Measurements from ENCODE around the gene ZBED1.
"Not testable (repeated sequence)": the region's sequence is repeated elsewhere in the genome, so short reads cannot be mapped to it uniquely, and the experiment has no call there.

DNA sequence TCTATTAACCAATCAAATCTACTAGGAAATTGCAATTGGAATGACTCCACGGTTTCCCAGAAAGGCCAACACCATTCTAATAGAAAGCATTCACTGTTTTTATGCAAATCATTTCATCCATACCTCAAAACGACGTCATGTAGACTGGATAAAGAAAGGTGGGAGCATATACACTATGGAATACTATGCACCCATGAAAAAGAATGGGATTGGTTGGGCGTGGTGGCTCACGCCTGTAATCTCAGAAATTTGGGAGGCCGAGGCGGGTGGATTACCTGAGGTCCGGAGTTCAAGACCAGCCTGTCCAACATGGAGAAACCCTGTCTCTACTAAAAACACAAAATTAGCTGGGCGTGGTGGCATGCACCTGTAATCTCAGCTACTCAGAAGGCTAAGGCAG, 46.2 kb downstream of the ZBED1 start:
- TF ChIP-seq, protein P1, sequence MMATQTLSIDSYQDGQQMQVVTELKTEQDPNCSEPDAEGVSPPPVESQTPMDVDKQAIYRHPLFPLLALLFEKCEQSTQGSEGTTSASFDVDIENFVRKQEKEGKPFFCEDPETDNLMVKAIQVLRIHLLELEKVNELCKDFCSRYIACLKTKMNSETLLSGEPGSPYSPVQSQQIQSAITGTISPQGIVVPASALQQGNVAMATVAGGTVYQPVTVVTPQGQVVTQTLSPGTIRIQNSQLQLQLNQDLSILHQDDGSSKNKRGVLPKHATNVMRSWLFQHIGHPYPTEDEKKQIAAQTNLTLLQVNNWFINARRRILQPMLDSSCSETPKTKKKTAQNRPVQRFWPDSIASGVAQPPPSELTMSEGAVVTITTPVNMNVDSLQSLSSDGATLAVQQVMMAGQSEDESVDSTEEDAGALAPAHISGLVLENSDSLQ (IDR thresholded peaks at IDR 0.05) = not testable (repeated sequence)
- not testable (repeated sequence) for TF ChIP-seq BHLHE40 (IDR thresholded peaks at IDR 0.05; ENCODE audit: borderline replicate concordance); TARDBP (IDR thresholded peaks at IDR 0.05); SP1 (IDR thresholded peaks at IDR 0.05); ZNF384 (IDR thresholded peaks at IDR 0.05); HDGF (IDR thresholded peaks at IDR 0.05; ENCODE audit: borderline replicate concordance); L3MBTL2 (conservative IDR thresholded peaks at IDR 0.05); LEF1 (IDR thresholded peaks at IDR 0.05; ENCODE audit: borderline replicate concordance)
